Uterus (tissue), 4 donors: ENCODE data around the gene GIGYF2. TPM values are rescaled to one million over a fixed set of nuclear protein-coding genes. Genes with fewer than 3 reads are reported as not detected.
"Not testable (repeated sequence)": the region's sequence is repeated elsewhere in the genome, so short reads cannot be mapped to it uniquely, and the experiment has no call there.

Experiments used
- DNase-seq, 2 donors: peaks; one replicate each; pipeline ENCODE4 v3.0.0-alpha.2; 2019 to 2020
- H3K27ac ChIP-seq, 2 donors: fragments of 200-600 bp; sonication (generic); 1 replicate in 1 of 2; 2 replicates in 1 of 2; pipeline ENCODE4 v1.5.1; 2016 to 2018
- H3K27me3 ChIP-seq, 2 donors: fragments of 200-600 bp; sonication (generic); one replicate each; pipeline ENCODE4 v1.5.1; 2018 to 2019; ENCODE audit warnings: control low read depth in 1 of 2
- H3K36me3 ChIP-seq, 2 donors: fragments of 200-600 bp; sonication (generic); one replicate each; pipeline ENCODE4 v1.5.1; 2019; ENCODE audit warnings: control low read depth in 1 of 2
- H3K4me1 ChIP-seq, 2 donors: fragments of 200-600 bp; sonication (generic); one replicate each; pipeline ENCODE4 v1.5.1; 2018 to 2019; ENCODE audit warnings: control low read depth in 1 of 2
- H3K4me3 ChIP-seq, 2 donors: fragments of 200-600 bp; sonication (generic); 1 replicate in 1 of 2; 2 replicates in 1 of 2; pipeline ENCODE4 v1.5.1; 2018 to 2019; ENCODE audit warnings: mild to moderate bottlenecking in 1 of 2
- H3K9me3 ChIP-seq, 2 donors: fragments of 200-600 bp; sonication (generic); one replicate each; pipeline ENCODE4 v1.5.1; 2019; ENCODE audit warnings: control low read depth in 1 of 2
- CTCF ChIP-seq, 4 experiments: fragments of 200-600 bp in 2 of 4; fragments of 450-650 bp in 2 of 4; sonication (generic) in 2 of 4; IDR thresholded peaks; one replicate each; pipeline ENCODE4 v1.5.1; 2016 to 2019; ENCODE audit warnings: antibody characterized with exemption in 4 of 4, mild to moderate bottlenecking in 2 of 4, moderate library complexity in 1 of 4
- POLR2A ChIP-seq, 2 donors: fragments of 450-650 bp; IDR thresholded peaks; one replicate each; pipeline ENCODE4 v1.6.1; 2016; ENCODE audit warnings: antibody characterized with exemption in 2 of 2, mild to moderate bottlenecking in 1 of 2, moderate library complexity in 1 of 2
- intact Hi-C: fragments of 100-400 bp; cut with DNase I; formaldehyde crosslinking; loops from one replicate; pipeline ENCODE4 v1.15.1; 2023; ENCODE audit warnings: low total_unique reads
- total RNA-seq, 4 donors: library from RNA; depleted of rRNA in 3 of 4; stranded (reverse); fragments of >200 nt in 3 of 4; gene quantifications; one replicate each; pipeline versions ENCODE4 v1.1.0 to v1.2.4, GENCODE V29; 2014 to 2023
- donor health status: DM: yes; HTN: yes; CAD: no.

The GIGYF2 gene
- total RNA-seq, 4 donors from 2014 or later = 16.5 to 125 (median 97.3) TPM

GRCh38 chr2:232898592-232899543 is 201.7 kb downstream of the GIGYF2 start:
- H3K27me3 ChIP-seq = no peaks in the 10 kb centered on the region
- no peaks in the 10 kb centered on the region for H3K9me3 ChIP-seq
- TF ChIP-seq CTCF (IDR thresholded peaks at IDR 0.05) = no peak
- TF ChIP-seq POLR2A (IDR thresholded peaks at IDR 0.05) = no peak
- no peaks in the 10 kb centered on the region for H3K4me1 ChIP-seq
- no peaks in the 10 kb centered on the region for H3K36me3 ChIP-seq
- no peak overlapping the region for H3K27ac ChIP-seq
- intact Hi-C loops = no loop called here
- H3K4me3 ChIP-seq = no peak overlapping the region
- DNase-seq = no peak

- Histone ChIP-seq H3K27me3 (no peaks in the 10 kb centered on the region), H3K27ac (no peak overlapping the region), H3K36me3 (no peaks in the 10 kb centered on the region), H3K9me3 (no peaks in the 10 kb centered on the region), H3K4me1 (no peaks in the 10 kb centered on the region), H3K4me3 (no peak overlapping the region)
- no peak for TF ChIP-seq CTCF (IDR thresholded peaks at IDR 0.05)
- TF ChIP-seq POLR2A (IDR thresholded peaks at IDR 0.05) = no peak
- intact Hi-C loops = no loop called here
- DNase-seq = no peak
Observed at GRCh38 chr2:232900811-232901735, 203.9 kb downstream of the GIGYF2 start.

- H3K27me3 ChIP-seq = no peaks in the 10 kb centered on the region
- H3K27ac ChIP-seq = no peak overlapping the region
- intact Hi-C loops = no loop called here
- H3K9me3 ChIP-seq = no peaks in the 10 kb centered on the region
- no peak for DNase-seq
- no peak for TF ChIP-seq POLR2A (IDR thresholded peaks at IDR 0.05)
- TF ChIP-seq CTCF (IDR thresholded peaks at IDR 0.05) = no peak
- H3K4me1 ChIP-seq = no peaks in the 10 kb centered on the region
- H3K36me3 ChIP-seq = no peaks in the 10 kb centered on the region
- no peak overlapping the region for H3K4me3 ChIP-seq
Observed at GRCh38 chr2:232901736-232902578, 204.8 kb downstream of the GIGYF2 start.

GRCh38 chr2:232903989-232904388 is 206.9 kb downstream of the GIGYF2 start:
- Histone ChIP-seq H3K27ac (no peak overlapping the region), H3K9me3 (no peaks in the 10 kb centered on the region)

GRCh38 chr2:232906867-232907717 is 210.0 kb downstream of the GIGYF2 start:
- H3K4me3 ChIP-seq, DNase-seq, H3K27me3 ChIP-seq, H3K36me3 ChIP-seq, H3K4me1 ChIP-seq, H3K9me3 ChIP-seq, intact Hi-C loops, H3K27ac ChIP-seq: not testable (repeated sequence)

More at GRCh38 chr2:232903989-232904388, 206.9 kb downstream of the GIGYF2 start:
- TF ChIP-seq POLR2A (IDR thresholded peaks at IDR 0.05) (no peak), CTCF (IDR thresholded peaks at IDR 0.05) (no peak)
- Histone ChIP-seq H3K36me3 (no peaks in the 10 kb centered on the region), H3K4me1 (no peaks in the 10 kb centered on the region), H3K4me3 (no peak overlapping the region), H3K27me3 (no peaks in the 10 kb centered on the region)
- DNase-seq = no peak
- intact Hi-C loops = no loop called here

DNA sequence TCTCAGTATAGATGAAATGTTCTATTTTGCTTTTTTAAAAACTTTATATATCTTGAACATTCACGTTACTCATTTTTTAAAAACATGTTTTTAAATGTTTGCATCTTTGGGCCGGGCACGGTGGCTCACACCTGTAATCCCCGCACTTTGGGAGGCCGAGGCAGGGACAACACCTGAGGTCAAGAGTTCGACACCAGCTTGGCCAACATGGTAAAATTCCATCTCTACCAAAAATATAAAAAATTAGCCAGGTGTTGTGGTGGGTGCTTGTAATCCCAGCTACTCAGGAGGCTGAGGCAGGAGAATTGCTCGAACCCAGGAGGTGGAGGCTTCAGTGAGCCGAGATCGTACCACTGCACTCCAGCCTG is 210.6 kb downstream of the GIGYF2 start:
- H3K27ac ChIP-seq, intact Hi-C loops, H3K4me3 ChIP-seq: not testable (repeated sequence)

More for the DNA sequence above, 210.6 kb downstream of the GIGYF2 start:
- not testable (repeated sequence) for H3K36me3 ChIP-seq, DNase-seq, H3K9me3 ChIP-seq, H3K4me1 ChIP-seq, H3K27me3 ChIP-seq
